K562 (cell line): ENCODE measurements around the gene LGALS7B. TPM values are rescaled to one million over a fixed set of nuclear protein-coding genes. Genes with fewer than 3 reads are reported as not detected.

Source experiments
- ATAC-seq: fragments of 200-7000 bp; cut with Tn5 transposase; 3 replicates; pipeline ENCODE4 v1.9.1; 2020; ENCODE audit warnings: moderate library complexity
- BruUV-seq: library from RNA; stranded (reverse); fragments of 400-500 nt; replicated peaks from 2 replicates; lab custom pipeline; 2021; lab: Mats Ljungman, UMichigan
- CTCF ChIA-PET: fragments of 300-600 bp; formaldehyde crosslinking; extraction: SDS; loops from one replicate; lab custom pipeline; 2021; ENCODE audit warnings: low intra/inter-chr PET ratio; lab: Yijun Ruan, JAX
- POLR2A ChIA-PET: fragments of 300-600, 350-650 bp; sonication (Branson Sonifier 250); formaldehyde crosslinking; extraction: SDS; loops from one replicate; lab custom pipeline; 2021; ENCODE audit warnings: antibody characterized with exemption, inconsistent platforms; lab: Yijun Ruan, JAX
- DNase-seq, 4 experiments: peaks; one replicate each; pipeline versions ENCODE4 v3.0.0 to v3.0.0-alpha.2; 2011 to 2018; ENCODE audit warnings: low spot score in 3 of 4, mixed read lengths in 3 of 4; ENCODE audit errors: extremely low read depth in 1 of 4
- FAIRE-seq: peaks from 2 replicates; lab custom pipeline; 2011; peaks lifted over from hg19 to GRCh38; lab: Jason Lieb, UNC
- H2AFZ ChIP-seq: 2 replicates; pipeline ENCODE4 v1.6.0; 2011; ENCODE audit warnings: low read depth, low read length, control low read depth, inconsistent platforms
- H3K27ac ChIP-seq: fragments of 200-600 bp; 3 replicates; pipeline ENCODE4 v1.8.0; 2011; ENCODE audit warnings: low read depth, mild to moderate bottlenecking, control low read depth, inconsistent platforms, low read length, moderate library complexity, mixed read lengths; ENCODE audit errors: extremely low read depth
- H3K27me3 ChIP-seq, 2 experiments: fragments of 300-600 bp in 1 of 2; 2 replicates in 1 of 2; 3 replicates in 1 of 2; pipeline versions ENCODE4 v1.6.0 to v1.8.0; 2011; ENCODE audit warnings: inconsistent platforms in 2 of 2, low read length in 2 of 2, mild to moderate bottlenecking in 1 of 2, mixed read lengths in 1 of 2, moderate library complexity in 1 of 2; ENCODE audit not compliant: control insufficient read depth in 2 of 2, insufficient read depth in 2 of 2
- H3K36me3 ChIP-seq: fragments of 300-600 bp; 3 replicates; pipeline ENCODE4 v1.8.0; 2011; ENCODE audit warnings: mild to moderate bottlenecking, low read length, inconsistent platforms; ENCODE audit not compliant: control insufficient read depth, insufficient read depth
- H3K4me1 ChIP-seq, 2 experiments: fragments of 200-600 bp in 1 of 2; replicated peaks in 1 of 2; 2 replicates in 1 of 2; 3 replicates in 1 of 2; pipeline versions ENCODE4 v1.5.1 to v1.8.0; 2011; ENCODE audit warnings: inconsistent platforms in 2 of 2, low read length in 2 of 2, mild to moderate bottlenecking in 1 of 2, mixed read lengths in 1 of 2, moderate library complexity in 1 of 2; ENCODE audit not compliant: control insufficient read depth in 2 of 2, insufficient read depth in 2 of 2
- H3K4me2 ChIP-seq: 2 replicates; pipeline ENCODE4 v1.6.1; 2011; ENCODE audit warnings: low read length, control low read depth, inconsistent platforms, mixed read lengths; ENCODE audit not compliant: insufficient read depth
- H3K4me3 ChIP-seq: fragments of 200-600 bp; sonication (generic), shearing (Covaris generic); 2 replicates; pipeline ENCODE4 v1.5.1; 2016; ENCODE audit warnings: control low read depth, inconsistent platforms
- H3K79me2 ChIP-seq: fragments of 200-600 bp; 3 replicates; pipeline ENCODE4 v1.8.0; 2011; ENCODE audit warnings: low read length, inconsistent platforms; ENCODE audit not compliant: control insufficient read depth, insufficient read depth
- H3K9ac ChIP-seq, 2 experiments: 2 replicates each; pipeline versions ENCODE4 v1.6.0 to v1.6.1; 2011; ENCODE audit warnings: low read depth in 2 of 2, low read length in 2 of 2, control low read depth in 1 of 2, inconsistent platforms in 1 of 2, mild to moderate bottlenecking in 1 of 2, mixed read lengths in 1 of 2; ENCODE audit not compliant: insufficient read depth in 1 of 2
- H3K9me1 ChIP-seq: one replicate; pipeline ENCODE4 v1.6.0; 2011; ENCODE audit warnings: inconsistent platforms, mild to moderate bottlenecking, low read length, moderate library complexity; ENCODE audit not compliant: control insufficient read depth, insufficient read depth
- H3K9me3 ChIP-seq: replicated peaks from 2 replicates; pipeline ENCODE4 v1.5.1; 2011; ENCODE audit warnings: low read depth, low read length, inconsistent platforms; ENCODE audit not compliant: control insufficient read depth, insufficient read depth
- H4K20me1 ChIP-seq: replicated peaks from 2 replicates; pipeline ENCODE4 v1.6.1; 2011; ENCODE audit warnings: low read length, inconsistent platforms, mixed read lengths; ENCODE audit not compliant: control insufficient read depth, insufficient read depth
- BHLHE40 ChIP-seq: IDR thresholded peaks from 2 replicates; pipeline ENCODE4 v1.6.1; 2011; ENCODE audit warnings: low read length, improper control_type of control experiment
- CREM ChIP-seq: IDR thresholded peaks from 2 replicates; pipeline ENCODE4 v1.6.1; 2014; ENCODE audit warnings: antibody characterized with exemption, low read depth
- E2F5 ChIP-seq: sonication (generic); formaldehyde crosslinking; IDR thresholded peaks from 2 replicates; pipeline ENCODE4 v1.8.0; 2022; ENCODE audit warnings: mild to moderate bottlenecking, missing genetic modification reagents
- FOXJ2 ChIP-seq: fragments of 200-800 bp; sonication (Bioruptor generic); IDR thresholded peaks from 2 replicates; pipeline ENCODE4 v1.6.1; 2016; ENCODE audit warnings: missing genetic modification characterization, missing compliant biosample characterization
- GTF2E2 ChIP-seq: fragments of 200-800 bp; sonication (Bioruptor generic); IDR thresholded peaks from 2 replicates; pipeline ENCODE4 v1.6.1; 2016; ENCODE audit warnings: missing genetic modification characterization, missing compliant biosample characterization
- KHSRP ChIP-seq: fragments of 450-650 bp; IDR thresholded peaks from 2 replicates; pipeline ENCODE4 v1.6.1; 2017
- LEF1 ChIP-seq: fragments of 450-650 bp; IDR thresholded peaks from 2 replicates; pipeline ENCODE4 v1.6.1; 2016; ENCODE audit warnings: mild to moderate bottlenecking
- MECOM ChIP-seq: fragments of 250-450 bp; sonication (Bioruptor Pico); IDR thresholded peaks from 2 replicates; pipeline ENCODE4 v1.8.0; 2022; ENCODE audit warnings: inconsistent platforms
- MYC ChIP-seq, 2 experiments: fragments of 250-450 bp in 1 of 2; sonication (Bioruptor Pico) in 1 of 2; IDR thresholded peaks; 2 replicates each; pipeline versions ENCODE4 v1.5.1 to v1.6.1; 2012 to 2021; ENCODE audit warnings: low read depth in 2 of 2, borderline replicate concordance in 1 of 2, improper control_type of control experiment in 1 of 2, low read length in 1 of 2, mild to moderate bottlenecking in 1 of 2, moderate library complexity in 1 of 2
- RBM22 ChIP-seq: fragments of 200-400 bp; formaldehyde crosslinking; IDR thresholded peaks from 2 replicates; pipeline ENCODE4 v1.6.1; 2018; ENCODE audit warnings: low read length, low read depth; ENCODE audit not compliant: poor library complexity, severe bottlenecking
- SP1 ChIP-seq: sonication (generic); formaldehyde crosslinking; IDR thresholded peaks from 2 replicates; pipeline ENCODE4 v1.8.1; 2022; ENCODE audit warnings: mild to moderate bottlenecking, missing genetic modification reagents
- TAF1 ChIP-seq: IDR thresholded peaks from 2 replicates; pipeline ENCODE4 v1.6.1; 2011; ENCODE audit warnings: mild to moderate bottlenecking, low read length, moderate library complexity; ENCODE audit not compliant: insufficient read depth, control insufficient read depth, severe bottlenecking; ENCODE audit errors: extremely low read depth
- TRIM24 ChIP-seq, 2 experiments: fragments of 450-650 bp; IDR thresholded peaks; 2 replicates each; pipeline ENCODE4 v1.6.1; 2016
- VEZF1 ChIP-seq: fragments of 200-800 bp; sonication (Bioruptor generic); IDR thresholded peaks from 2 replicates; pipeline ENCODE4 v1.6.1; 2017; ENCODE audit warnings: missing genetic modification characterization, missing compliant biosample characterization
- ZFP30 ChIP-seq: fragments of 250-450 bp; sonication (Bioruptor Pico); IDR thresholded peaks from 2 replicates; pipeline ENCODE4 v1.8.0; 2022; ENCODE audit warnings: moderate library complexity, mild to moderate bottlenecking, inconsistent platforms, borderline replicate concordance
- ZHX1 ChIP-seq: fragments of 150-350 bp; conservative IDR thresholded peaks from 2 replicates; pipeline ENCODE4 v1.6.1; 2014; ENCODE audit warnings: low read length
- ZNF224 ChIP-seq: sonication (generic); formaldehyde crosslinking; IDR thresholded peaks from 2 replicates; pipeline ENCODE4 v1.8.0; 2022; ENCODE audit warnings: mild to moderate bottlenecking, missing genetic modification reagents
- ZNF232 ChIP-seq: sonication (generic); formaldehyde crosslinking; IDR thresholded peaks from 2 replicates; pipeline ENCODE4 v1.8.0; 2022; ENCODE audit warnings: mild to moderate bottlenecking, missing genetic modification reagents
- ZNF584 ChIP-seq: fragments of 200-800 bp; sonication (Bioruptor generic); IDR thresholded peaks from 2 replicates; pipeline ENCODE4 v1.6.1; 2016; ENCODE audit warnings: low read depth, mild to moderate bottlenecking, missing genetic modification characterization, missing compliant biosample characterization
- WGBS: fragments of 100-300 bp; shearing (Covaris generic); methylation state at CpG from one replicate; pipeline ENCODE4 v1.1.6; 2016; ENCODE audit warnings: low coverage, mixed read lengths; ENCODE audit not compliant: insufficient coverage; ENCODE audit errors: missing lambda C conversion rate; 5-methylcytosine and 5-hydroxymethylcytosine counted together
- in situ Hi-C: fragments of 300-500 bp; cut with MboI; formaldehyde crosslinking; loops from 4 replicates; pipeline ENCODE4 v1.15.0; 2018; ENCODE audit warnings: inconsistent platforms, mixed read lengths
- intact Hi-C: fragments of 100-400 bp; cut with micrococcal nuclease; formaldehyde crosslinking; loops from 2 replicates; pipeline ENCODE4 v1.14.2; 2022
- polyA plus RNA-seq, 8 experiments: library from polyadenylated mRNA; depleted of rRNA in 4 of 8; stranded (reverse) in 5 of 8; unstranded in 3 of 8; fragments of >200 nt; fragmentation: Nextera tagmentation in 2 of 8; fragmentation: Illumina TruSeq in 1 of 8; extraction: Ambion mirVana in 2 of 8; extraction: Trizol in 1 of 8; gene quantifications; 2 replicates each; pipeline versions ENCODE4 v1.2.1 to v1.2.3, GENCODE V29; 2011 to 2014; ENCODE audit warnings: inconsistent platforms in 1 of 8, missing spikeins in 1 of 8
- total RNA-seq, 7 experiments: library from RNA; depleted of rRNA in 6 of 7; stranded (reverse); fragments of >200 nt in 6 of 7; fragmentation: Illumina TruSeq in 2 of 7; extraction: Trizol in 2 of 7; gene quantifications; 2 replicates each; pipeline versions ENCODE4 v1.2.1 to v1.2.3, GENCODE V29; 2011 to 2021; ENCODE audit warnings: low replicate concordance in 1 of 7

The LGALS7B gene
- total and polyA plus RNA-seq, 9 of the 15 experiments (the other 6 are each of a cell fraction or from before 2014, with no cell fraction given) = not detected

- no peaks in the 10 kb centered on the region for H3K36me3 ChIP-seq
- CTCF ChIA-PET = no interaction called here
- no peaks in the 10 kb centered on the region for H3K9me3 ChIP-seq
- TF ChIP-seq ZNF224 (CRISPR knock-in tag) (no peak), BHLHE40 (no peak), MYC (IDR thresholded peaks at IDR 0.05; ENCODE audit: low read depth, low read length) (no peak), MYC (CRISPR knock-in tag; IDR thresholded peaks at IDR 0.05; ENCODE audit: borderline replicate concordance, low read depth) (no peak), KHSRP (no peak), E2F5 (CRISPR knock-in tag) (no peak), ZNF232 (no peak), ZFP30 (CRISPR knock-in tag) (no peak), SP1 (CRISPR knock-in tag) (no peak), GTF2E2 (no peak), ZHX1 (no peak), LEF1 (no peak), TRIM24 (IDR thresholded peaks at IDR 0.05) (no peak), CREM (no peak), TAF1 (no peak), MECOM (no peak), RBM22 (no peak), FOXJ2 (no peak), VEZF1 (no peak), ZNF584 (CRISPR knock-in tag) (no peak)
- TF ChIP-seq, all 486 proteins: peak for 0
- peaks cover 21 to 52% of the 10 kb centered on the region in 2 experiments for H3K4me1 ChIP-seq
- H2AFZ ChIP-seq = no peak overlapping the region
- WGBS = 81% methylated on average over 9 of the region's 9 CpGs
- H4K20me1 ChIP-seq = no peaks in the 10 kb centered on the region
- intact Hi-C loops (no loop called here), in situ Hi-C loops (no loop called here)
- BruUV-seq = no TSS peak
- ATAC-seq (no peak), FAIRE-seq (no peak), DNase-seq (no peak)
- H3K9me1 ChIP-seq = no peaks in the 10 kb centered on the region
- H3K27ac ChIP-seq = no peak overlapping the region
- H3K27me3 ChIP-seq = no peaks in the 10 kb centered on the region
- no peak overlapping the region for H3K4me3 ChIP-seq
- peak overlapping the region in 1 of 2 experiments; percentile 80; a peak in 1 of 4 replicates for H3K9ac ChIP-seq
- POLR2A ChIA-PET = interaction anchor here (0.6 to 0.7 kb wide), 2 partner anchors 10 to 27 kb away, joined by 3 read pairs; no protein-coding TSS in a partner anchor
- no peak overlapping the region for H3K4me2 ChIP-seq
- peaks cover 8% of the 10 kb centered on the region; the same call in 1 of the 3 replicates for H3K79me2 ChIP-seq
Measured at GRCh38 chr19:38740257-38740592, 48.8 kb upstream of the LGALS7B start.
